Measurements from ENCODE around the gene PACSIN2.
"Not testable (repeated sequence)": the region's sequence is repeated elsewhere in the genome, so short reads cannot be mapped to it uniquely, and the experiment has no call there.

PACSIN2 gene

GRCh38 chr22:42991010-42991651 lies 23.8 kb downstream of the PACSIN2 start:
- DNase-seq = no peak

- DNase-seq = no peak
These were observed 24.7 kb downstream of the PACSIN2 start for GRCh38 chr22:42990131-42990838.

GRCh38 chr22:42986115-42986514 lies 28.8 kb downstream of the PACSIN2 start:
- DNase-seq = no peak

- DNase-seq = no peak
These were observed 29.4 kb downstream of the PACSIN2 start for GRCh38 chr22:42985531-42985905.

- DNase-seq = no peak
These were observed 30.0 kb downstream of the PACSIN2 start for GRCh38 chr22:42984814-42985530.

GRCh38 chr22:42984397-42984796 lies 30.6 kb downstream of the PACSIN2 start:
- DNase-seq = no peak

- no peak for DNase-seq
These were observed 31.5 kb downstream of the PACSIN2 start for GRCh38 chr22:42983470-42983869.

- no peak for DNase-seq
These were observed 35.3 kb downstream of the PACSIN2 start for GRCh38 chr22:42979606-42980005.

- no peak for DNase-seq
These were observed 36.4 kb downstream of the PACSIN2 start for GRCh38 chr22:42978453-42979103.

- no peak for DNase-seq
These were observed 37.4 kb downstream of the PACSIN2 start for GRCh38 chr22:42977569-42977968.

GRCh38 chr22:42976217-42976933 lies 38.6 kb downstream of the PACSIN2 start:
- no peak for DNase-seq

GRCh38 chr22:42974223-42974622 lies 40.7 kb downstream of the PACSIN2 start:
- no peak for DNase-seq

GRCh38 chr22:42973536-42973881 lies 41.4 kb downstream of the PACSIN2 start:
- no peak for DNase-seq

- no peak for DNase-seq
These were observed 42.1 kb downstream of the PACSIN2 start for GRCh38 chr22:42972649-42973535.

GRCh38 chr22:42971473-42971860 lies 43.5 kb downstream of the PACSIN2 start:
- not testable (repeated sequence) for DNase-seq

- peak; percentile 59 for DNase-seq
These were observed 44.9 kb downstream of the PACSIN2 start for GRCh38 chr22:42970029-42970428.

GRCh38 chr22:42969348-42969975 lies 45.5 kb downstream of the PACSIN2 start:
- no peak for DNase-seq

GRCh38 chr22:42967933-42968332 lies 47.0 kb downstream of the PACSIN2 start:
- DNase-seq = no peak

- DNase-seq = no peak
These were observed 47.9 kb downstream of the PACSIN2 start for GRCh38 chr22:42967005-42967404.

GRCh38 chr22:42966497-42966896 lies 48.5 kb downstream of the PACSIN2 start:
- no peak for DNase-seq

- no peak for DNase-seq
These were observed 49.8 kb downstream of the PACSIN2 start for GRCh38 chr22:42964994-42965699.

All from DMS53 (cell line).